Measurements from ENCODE around the gene SPACA7.

Gene SPACA7

DNA sequence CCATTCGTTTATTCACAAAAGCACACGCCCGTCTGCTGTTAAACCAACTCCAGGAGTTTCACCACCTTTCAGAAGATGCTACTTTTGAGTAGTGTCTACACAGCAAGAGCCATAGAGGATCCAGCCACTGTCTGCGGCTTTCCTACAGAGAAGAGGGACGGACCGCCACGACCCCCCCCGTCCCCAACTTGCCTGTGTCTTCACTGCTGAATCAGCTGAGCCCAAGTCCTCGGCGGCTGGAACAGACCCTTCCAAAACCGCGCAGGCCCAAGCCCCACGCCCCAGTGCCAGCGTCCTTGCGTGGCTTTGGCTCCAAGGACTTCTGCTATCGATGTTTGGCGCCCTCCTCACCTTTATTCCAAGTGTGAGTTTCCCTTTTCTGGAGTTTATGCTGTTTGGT lies 65.1 kb downstream of the SPACA7 start:
- Histone ChIP-seq H3K9ac (ENCODE audit: low read length in 2 of 2) (no peak overlapping the region), H3K4me3 (ENCODE audit: low read length in 2 of 2) (no peak overlapping the region), H3K4me1 (ENCODE audit: control insufficient read depth, insufficient read depth, low read length) (peaks cover 3% of the 10 kb centered on the region), H3K27ac (ENCODE audit: low read length) (no peak overlapping the region), H3K9me3 (ENCODE audit: control insufficient read depth in 2 of 2, low read length in 2 of 2) (no peaks in the 10 kb centered on the region), H3K27me3 (ENCODE audit: control insufficient read depth in 1 of 2, insufficient read depth in 2 of 2, low read length in 2 of 2) (peaks cover 23 to 29% of the 10 kb centered on the region in 2 donors), H3K36me3 (ENCODE audit: control insufficient read depth in 2 of 2, insufficient read depth in 2 of 2, low read length in 2 of 2) (no peaks in the 10 kb centered on the region)

DNA sequence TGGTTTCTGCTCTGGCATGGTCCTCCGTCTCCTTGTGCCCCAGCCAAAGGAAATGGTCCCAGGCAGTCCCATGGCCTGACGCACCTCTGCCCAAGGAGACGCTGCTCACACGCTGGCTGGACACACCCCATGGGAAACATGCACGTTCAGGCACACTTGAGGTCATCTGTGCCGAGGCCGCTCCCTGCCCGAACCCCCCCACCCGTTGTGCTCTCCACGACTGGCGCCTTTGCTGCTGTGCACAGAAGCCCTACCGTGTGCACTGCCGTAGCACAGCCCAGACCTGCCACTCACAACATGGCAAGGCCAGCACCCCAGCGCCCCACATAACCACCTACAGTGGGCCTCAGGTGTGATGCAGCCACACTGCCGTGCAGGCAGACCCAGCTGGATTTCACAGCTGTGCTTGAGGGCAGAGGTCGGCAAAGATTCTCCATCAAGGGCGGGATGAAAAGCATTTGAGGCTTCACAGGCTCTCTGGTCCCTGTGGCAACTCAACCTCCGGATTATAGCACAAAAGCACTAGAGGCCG lies 65.7 kb downstream of the SPACA7 start:
- Histone ChIP-seq H3K27me3 (ENCODE audit: control insufficient read depth in 1 of 2, insufficient read depth in 2 of 2, low read length in 2 of 2) (peaks cover 23 to 29% of the 10 kb centered on the region in 2 donors), H3K27ac (ENCODE audit: low read length) (no peak overlapping the region), H3K36me3 (ENCODE audit: control insufficient read depth in 2 of 2, insufficient read depth in 2 of 2, low read length in 2 of 2) (no peaks in the 10 kb centered on the region), H3K9ac (ENCODE audit: low read length in 2 of 2) (no peak overlapping the region), H3K9me3 (ENCODE audit: control insufficient read depth in 2 of 2, low read length in 2 of 2) (no peaks in the 10 kb centered on the region), H3K4me3 (ENCODE audit: low read length in 2 of 2) (no peak overlapping the region), H3K4me1 (ENCODE audit: control insufficient read depth, insufficient read depth, low read length) (peaks cover 3% of the 10 kb centered on the region)

DNA sequence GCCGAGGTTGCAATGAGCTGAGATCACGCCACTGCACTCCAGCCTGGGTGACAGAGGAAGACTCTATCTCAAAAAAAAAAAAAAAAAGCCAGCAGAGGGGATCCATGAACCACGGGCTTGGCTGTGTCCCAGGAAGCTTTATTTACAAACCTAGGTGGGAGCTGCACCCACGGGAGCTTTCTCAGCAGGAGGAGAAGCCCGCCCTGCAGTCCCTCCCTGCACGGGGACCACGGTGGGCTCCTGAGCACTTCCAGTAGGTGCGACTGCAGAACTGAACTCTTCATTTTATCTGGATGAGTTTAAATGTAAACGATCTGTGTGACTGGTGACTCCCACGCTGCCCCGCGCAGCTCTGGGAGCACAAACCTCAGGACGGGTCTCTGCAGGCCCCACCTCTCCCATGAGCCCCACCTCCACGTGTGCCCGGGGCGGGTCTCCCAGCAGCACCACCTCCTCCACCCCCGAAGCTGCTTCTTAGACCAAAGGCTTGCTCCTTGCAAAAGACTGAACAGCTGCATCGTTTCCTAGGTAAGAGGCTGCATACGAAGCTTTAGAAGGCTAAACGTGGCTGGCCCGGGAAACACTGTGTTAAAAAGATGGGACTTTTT lies 66.4 kb downstream of the SPACA7 start:
- H3K9me3 ChIP-seq (ENCODE audit: control insufficient read depth in 2 of 2, low read length in 2 of 2), result no peaks in the 10 kb centered on the region
- peaks cover 23 to 30% of the 10 kb centered on the region in 2 donors for H3K27me3 ChIP-seq (ENCODE audit: control insufficient read depth in 1 of 2, insufficient read depth in 2 of 2, low read length in 2 of 2)
- peaks cover 3% of the 10 kb centered on the region for H3K4me1 ChIP-seq (ENCODE audit: control insufficient read depth, insufficient read depth, low read length)
- no peak overlapping the region for H3K27ac ChIP-seq (ENCODE audit: low read length)
- H3K4me3 ChIP-seq (ENCODE audit: low read length in 2 of 2), result no peak overlapping the region
- H3K9ac ChIP-seq (ENCODE audit: low read length in 2 of 2), result no peak overlapping the region
- no peaks in the 10 kb centered on the region for H3K36me3 ChIP-seq (ENCODE audit: control insufficient read depth in 2 of 2, insufficient read depth in 2 of 2, low read length in 2 of 2)

DNA sequence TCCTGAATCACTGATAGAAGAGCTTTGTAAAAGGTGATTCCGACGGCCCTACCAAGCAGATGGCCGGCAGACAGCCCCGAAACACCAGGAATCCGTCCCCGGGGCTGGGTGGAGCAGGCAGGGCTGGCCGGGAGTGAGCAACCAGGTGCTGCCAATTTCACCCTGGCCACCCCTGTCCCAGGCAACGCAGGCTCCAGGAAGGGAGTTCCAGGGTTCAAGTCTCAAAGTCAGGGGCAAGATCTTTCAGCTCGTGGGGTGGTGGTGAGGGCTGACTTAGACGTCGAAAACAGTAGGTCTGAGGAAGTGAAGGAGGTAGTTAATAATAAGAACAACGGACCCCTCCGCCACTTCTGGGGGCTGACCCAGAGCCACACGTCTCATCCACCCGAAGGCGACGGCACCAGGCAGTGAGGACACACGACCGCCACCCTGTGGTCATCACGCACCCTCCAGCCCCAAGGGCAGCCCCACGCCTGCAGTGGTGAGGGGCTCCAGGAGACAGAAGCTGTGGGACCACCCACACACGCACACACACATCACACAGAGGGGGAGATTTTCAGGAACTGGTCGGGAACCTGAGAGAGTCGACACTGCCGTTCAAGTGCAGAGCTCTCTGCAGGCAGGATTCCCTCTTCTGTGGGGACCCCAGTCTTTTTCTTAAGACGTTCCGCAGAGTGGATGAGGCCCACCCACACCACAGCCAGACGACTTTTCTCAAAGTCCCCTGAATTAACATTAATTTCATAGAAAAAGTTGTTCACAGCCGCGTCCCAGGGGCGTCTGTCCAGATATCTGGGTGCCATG lies 67.2 kb downstream of the SPACA7 start:
- Histone ChIP-seq H3K36me3 (ENCODE audit: control insufficient read depth in 2 of 2, insufficient read depth in 2 of 2, low read length in 2 of 2) (no peaks in the 10 kb centered on the region), H3K9me3 (ENCODE audit: control insufficient read depth in 2 of 2, low read length in 2 of 2) (no peaks in the 10 kb centered on the region), H3K4me1 (ENCODE audit: control insufficient read depth, insufficient read depth, low read length) (peaks cover 3% of the 10 kb centered on the region), H3K27me3 (ENCODE audit: control insufficient read depth in 1 of 2, insufficient read depth in 2 of 2, low read length in 2 of 2) (peaks cover 26 to 30% of the 10 kb centered on the region in 2 donors), H3K9ac (ENCODE audit: low read length in 2 of 2) (no peak overlapping the region), H3K4me3 (ENCODE audit: low read length in 2 of 2) (no peak overlapping the region), H3K27ac (ENCODE audit: low read length) (no peak overlapping the region)

DNA sequence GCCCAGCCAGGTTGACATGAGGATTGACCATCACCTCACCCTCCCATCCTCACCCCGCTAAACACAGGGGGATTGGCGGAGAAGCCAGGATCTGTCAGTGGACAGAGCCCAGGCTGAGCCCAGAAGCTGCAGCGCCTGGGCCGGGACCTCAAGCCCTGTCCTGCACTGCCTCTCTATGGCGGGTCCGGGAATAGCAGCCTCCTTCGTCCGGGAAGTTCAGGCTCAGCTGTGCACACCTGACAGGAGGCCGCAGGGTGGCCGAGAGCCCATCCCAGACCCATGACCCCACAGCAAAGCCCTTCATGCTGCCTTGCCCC lies 67.8 kb downstream of the SPACA7 start:
- no peak overlapping the region for H3K4me3 ChIP-seq (ENCODE audit: low read length in 2 of 2)
- H3K27me3 ChIP-seq (ENCODE audit: control insufficient read depth in 1 of 2, insufficient read depth in 2 of 2, low read length in 2 of 2), result peaks cover 26 to 30% of the 10 kb centered on the region in 2 donors
- no peak overlapping the region for H3K27ac ChIP-seq (ENCODE audit: low read length)
- H3K9ac ChIP-seq (ENCODE audit: low read length in 2 of 2), result no peak overlapping the region
- no peaks in the 10 kb centered on the region for H3K36me3 ChIP-seq (ENCODE audit: control insufficient read depth in 2 of 2, insufficient read depth in 2 of 2, low read length in 2 of 2)
- peaks cover 3% of the 10 kb centered on the region for H3K4me1 ChIP-seq (ENCODE audit: control insufficient read depth, insufficient read depth, low read length)
- no peaks in the 10 kb centered on the region for H3K9me3 ChIP-seq (ENCODE audit: control insufficient read depth in 2 of 2, low read length in 2 of 2)

DNA sequence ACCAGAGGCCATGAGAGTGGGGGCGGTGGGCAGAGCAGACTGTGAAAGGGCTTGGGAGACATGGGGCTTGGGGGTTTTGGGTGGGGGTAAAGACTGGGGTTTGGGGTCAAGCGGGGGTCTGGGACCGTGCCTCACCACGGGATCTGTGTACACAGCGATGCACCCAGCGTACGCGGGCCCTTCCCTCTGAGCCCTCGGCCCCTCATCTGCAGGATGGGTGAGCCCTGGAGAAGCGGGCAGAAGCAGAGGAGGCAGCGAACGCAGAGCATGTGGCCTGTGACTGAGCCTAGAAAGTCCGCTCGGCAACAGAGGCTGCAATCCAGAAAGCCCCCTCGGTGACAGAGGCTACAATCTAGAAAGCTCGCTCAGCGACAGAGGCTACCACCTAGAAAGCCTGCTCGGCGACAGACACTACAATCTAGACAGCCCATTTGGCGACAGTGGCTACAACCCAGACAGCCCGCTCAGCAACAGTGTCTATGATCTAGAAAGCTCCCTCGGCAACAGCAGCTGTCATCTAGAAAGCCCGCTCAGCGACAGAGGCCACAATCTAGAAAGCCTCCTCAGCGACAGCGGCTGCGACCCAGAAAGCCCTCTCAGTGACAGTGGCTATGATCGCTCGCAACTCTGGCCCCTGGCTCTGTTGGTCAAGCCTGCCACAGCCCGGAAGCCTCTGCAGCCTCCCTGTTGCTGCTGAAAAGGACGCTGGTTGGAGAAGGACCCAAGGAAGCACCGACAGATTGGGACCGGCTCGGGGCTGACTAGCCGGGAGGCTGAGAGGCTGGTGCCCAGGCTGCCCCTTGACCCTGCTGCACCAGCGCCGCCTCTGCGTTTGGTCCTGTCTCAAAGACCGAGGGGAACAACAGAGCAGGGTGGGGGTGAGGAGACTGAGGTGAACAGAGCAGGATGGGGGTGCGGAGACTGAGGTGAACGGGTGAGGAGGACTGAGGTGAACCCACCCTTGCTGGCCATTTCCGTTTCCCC lies 68.6 kb downstream of the SPACA7 start:
- H3K36me3 ChIP-seq (ENCODE audit: control insufficient read depth in 2 of 2, insufficient read depth in 2 of 2, low read length in 2 of 2), result no peaks in the 10 kb centered on the region
- H3K4me3 ChIP-seq (ENCODE audit: low read length in 2 of 2), result no peak overlapping the region
- H3K4me1 ChIP-seq (ENCODE audit: control insufficient read depth, insufficient read depth, low read length), result peaks cover 3% of the 10 kb centered on the region
- peaks cover 26 to 29% of the 10 kb centered on the region in 2 donors for H3K27me3 ChIP-seq (ENCODE audit: control insufficient read depth in 1 of 2, insufficient read depth in 2 of 2, low read length in 2 of 2)
- H3K9me3 ChIP-seq (ENCODE audit: control insufficient read depth in 2 of 2, low read length in 2 of 2), result no peaks in the 10 kb centered on the region
- no peak overlapping the region for H3K27ac ChIP-seq (ENCODE audit: low read length)
- H3K9ac ChIP-seq (ENCODE audit: low read length in 2 of 2), result no peak overlapping the region

DNA sequence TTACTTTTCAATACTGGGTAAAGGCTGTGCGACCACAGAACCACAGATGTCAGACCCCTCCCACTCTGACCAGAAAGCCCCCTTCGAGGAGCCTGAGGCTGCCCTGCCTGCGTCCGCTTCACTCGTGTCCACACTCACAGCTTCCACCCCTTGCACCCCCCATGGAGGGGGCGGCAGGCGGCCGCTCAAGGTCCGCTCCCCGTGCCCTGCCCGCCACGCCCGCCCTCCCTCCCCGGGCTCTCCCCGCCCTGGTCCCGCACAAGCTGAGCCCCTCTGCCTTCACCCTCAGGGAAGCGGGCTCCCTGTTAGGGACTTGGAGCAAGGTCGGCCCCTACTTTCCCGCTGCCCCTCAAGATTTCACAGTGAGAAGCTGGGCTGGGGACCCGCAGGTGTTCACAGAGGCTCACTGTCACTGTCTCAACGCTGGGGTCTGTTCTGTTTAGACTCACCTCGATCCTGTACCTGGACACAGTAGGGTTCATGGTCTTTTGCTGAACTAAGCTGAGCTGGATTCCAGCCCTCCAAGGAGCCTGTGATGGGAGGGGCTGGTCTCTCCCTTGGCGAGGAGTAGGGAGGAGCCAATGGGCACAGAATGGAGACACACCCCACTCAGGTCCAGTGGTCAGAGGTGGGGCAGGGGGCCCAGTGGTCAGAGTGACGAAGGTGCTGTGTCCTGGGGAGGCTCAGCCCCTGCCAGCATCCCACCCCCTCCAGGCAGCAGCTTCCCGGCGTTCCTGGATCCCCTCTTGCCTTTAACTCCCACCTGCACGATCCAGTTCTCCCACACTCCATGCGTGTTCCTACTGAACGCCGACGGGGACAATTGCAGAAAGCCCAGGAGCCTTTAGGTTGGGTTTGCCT lies 69.5 kb downstream of the SPACA7 start:
- Histone ChIP-seq H3K27ac (ENCODE audit: low read length) (no peak overlapping the region), H3K9me3 (ENCODE audit: control insufficient read depth in 2 of 2, low read length in 2 of 2) (no peaks in the 10 kb centered on the region), H3K4me1 (ENCODE audit: control insufficient read depth, insufficient read depth, low read length) (peaks cover 3% of the 10 kb centered on the region), H3K36me3 (ENCODE audit: control insufficient read depth in 2 of 2, insufficient read depth in 2 of 2, low read length in 2 of 2) (no peaks in the 10 kb centered on the region), H3K4me3 (ENCODE audit: low read length in 2 of 2) (no peak overlapping the region), H3K27me3 (ENCODE audit: control insufficient read depth in 1 of 2, insufficient read depth in 2 of 2, low read length in 2 of 2) (peaks cover 26% of the 10 kb centered on the region in 2 donors), H3K9ac (ENCODE audit: low read length in 2 of 2) (no peak overlapping the region)

DNA sequence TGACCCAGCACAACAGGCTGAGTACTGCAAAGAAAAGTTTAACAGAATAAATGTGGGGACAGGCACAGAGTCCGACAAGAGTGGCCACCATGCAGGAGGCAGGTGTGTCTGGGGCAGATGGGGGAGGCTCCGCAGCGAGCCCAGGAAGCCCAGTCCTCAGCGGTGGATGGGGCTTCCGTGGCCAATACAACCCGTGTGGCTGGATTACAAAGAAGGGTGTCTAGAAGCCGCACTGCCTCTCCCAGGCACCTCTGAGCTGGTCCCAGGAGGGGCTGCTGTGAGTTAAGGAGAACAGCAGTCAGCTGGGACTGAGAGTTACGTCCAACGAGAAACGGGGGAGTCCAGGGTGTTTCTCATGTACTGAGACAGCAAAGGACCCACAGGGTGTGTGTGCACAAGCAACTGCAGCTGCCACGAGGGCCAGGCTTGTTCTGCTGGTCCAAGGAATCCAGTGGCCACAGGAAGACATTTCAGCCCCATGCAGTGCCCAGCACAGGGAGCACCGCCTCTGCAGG lies 70.2 kb downstream of the SPACA7 start:
- Histone ChIP-seq H3K27ac (ENCODE audit: low read length) (no peak overlapping the region), H3K27me3 (ENCODE audit: control insufficient read depth in 1 of 2, insufficient read depth in 2 of 2, low read length in 2 of 2) (peaks cover 25% of the 10 kb centered on the region in 2 donors), H3K4me1 (ENCODE audit: control insufficient read depth, insufficient read depth, low read length) (peaks cover 5% of the 10 kb centered on the region), H3K9ac (ENCODE audit: low read length in 2 of 2) (no peak overlapping the region), H3K36me3 (ENCODE audit: control insufficient read depth in 2 of 2, insufficient read depth in 2 of 2, low read length in 2 of 2) (no peaks in the 10 kb centered on the region), H3K9me3 (ENCODE audit: control insufficient read depth in 2 of 2, low read length in 2 of 2) (no peaks in the 10 kb centered on the region), H3K4me3 (ENCODE audit: low read length in 2 of 2) (no peak overlapping the region)

DNA sequence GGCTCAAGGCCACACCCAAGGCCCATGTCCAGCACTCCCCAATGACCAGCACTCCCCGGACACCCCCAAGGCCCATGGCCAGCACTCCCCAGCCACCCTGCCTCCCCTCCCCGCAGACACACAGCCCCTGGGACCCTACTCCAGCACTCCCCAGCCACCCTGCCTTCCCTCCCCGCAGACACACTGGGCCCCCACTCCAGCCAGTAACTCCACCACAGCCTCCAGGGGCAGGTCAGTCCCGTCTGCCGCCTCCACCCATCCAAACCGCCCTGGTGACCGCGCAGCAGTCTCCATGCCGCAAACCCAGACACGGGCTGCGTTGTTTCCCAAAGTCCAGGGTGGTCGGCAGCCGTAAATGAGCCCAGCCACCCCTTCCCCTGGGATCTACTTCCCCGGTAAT lies 70.7 kb downstream of the SPACA7 start:
- H3K4me3 ChIP-seq (ENCODE audit: low read length in 2 of 2), result no peak overlapping the region
- peaks cover 6% of the 10 kb centered on the region for H3K4me1 ChIP-seq (ENCODE audit: control insufficient read depth, insufficient read depth, low read length)
- no peak overlapping the region for H3K27ac ChIP-seq (ENCODE audit: low read length)
- peaks cover 20 to 21% of the 10 kb centered on the region in 2 donors for H3K27me3 ChIP-seq (ENCODE audit: control insufficient read depth in 1 of 2, insufficient read depth in 2 of 2, low read length in 2 of 2)
- H3K36me3 ChIP-seq (ENCODE audit: control insufficient read depth in 2 of 2, insufficient read depth in 2 of 2, low read length in 2 of 2), result no peaks in the 10 kb centered on the region
- H3K9me3 ChIP-seq (ENCODE audit: control insufficient read depth in 2 of 2, low read length in 2 of 2), result no peaks in the 10 kb centered on the region
- H3K9ac ChIP-seq (ENCODE audit: low read length in 2 of 2), result no peak overlapping the region

Data from stomach smooth muscle (tissue), 2 donors.